ENCODE data around the gene GPR158. TPM values are rescaled to one million over a fixed set of nuclear protein-coding genes. Genes with fewer than 3 reads are reported as not detected.
"Not testable (repeated sequence)": the region's sequence is repeated elsewhere in the genome, so short reads cannot be mapped to it uniquely, and the experiment has no call there.

The GPR158 gene, protein sequence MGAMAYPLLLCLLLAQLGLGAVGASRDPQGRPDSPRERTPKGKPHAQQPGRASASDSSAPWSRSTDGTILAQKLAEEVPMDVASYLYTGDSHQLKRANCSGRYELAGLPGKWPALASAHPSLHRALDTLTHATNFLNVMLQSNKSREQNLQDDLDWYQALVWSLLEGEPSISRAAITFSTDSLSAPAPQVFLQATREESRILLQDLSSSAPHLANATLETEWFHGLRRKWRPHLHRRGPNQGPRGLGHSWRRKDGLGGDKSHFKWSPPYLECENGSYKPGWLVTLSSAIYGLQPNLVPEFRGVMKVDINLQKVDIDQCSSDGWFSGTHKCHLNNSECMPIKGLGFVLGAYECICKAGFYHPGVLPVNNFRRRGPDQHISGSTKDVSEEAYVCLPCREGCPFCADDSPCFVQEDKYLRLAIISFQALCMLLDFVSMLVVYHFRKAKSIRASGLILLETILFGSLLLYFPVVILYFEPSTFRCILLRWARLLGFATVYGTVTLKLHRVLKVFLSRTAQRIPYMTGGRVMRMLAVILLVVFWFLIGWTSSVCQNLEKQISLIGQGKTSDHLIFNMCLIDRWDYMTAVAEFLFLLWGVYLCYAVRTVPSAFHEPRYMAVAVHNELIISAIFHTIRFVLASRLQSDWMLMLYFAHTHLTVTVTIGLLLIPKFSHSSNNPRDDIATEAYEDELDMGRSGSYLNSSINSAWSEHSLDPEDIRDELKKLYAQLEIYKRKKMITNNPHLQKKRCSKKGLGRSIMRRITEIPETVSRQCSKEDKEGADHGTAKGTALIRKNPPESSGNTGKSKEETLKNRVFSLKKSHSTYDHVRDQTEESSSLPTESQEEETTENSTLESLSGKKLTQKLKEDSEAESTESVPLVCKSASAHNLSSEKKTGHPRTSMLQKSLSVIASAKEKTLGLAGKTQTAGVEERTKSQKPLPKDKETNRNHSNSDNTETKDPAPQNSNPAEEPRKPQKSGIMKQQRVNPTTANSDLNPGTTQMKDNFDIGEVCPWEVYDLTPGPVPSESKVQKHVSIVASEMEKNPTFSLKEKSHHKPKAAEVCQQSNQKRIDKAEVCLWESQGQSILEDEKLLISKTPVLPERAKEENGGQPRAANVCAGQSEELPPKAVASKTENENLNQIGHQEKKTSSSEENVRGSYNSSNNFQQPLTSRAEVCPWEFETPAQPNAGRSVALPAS (N-terminal part only)
- total RNA-seq = not detected

DNA sequence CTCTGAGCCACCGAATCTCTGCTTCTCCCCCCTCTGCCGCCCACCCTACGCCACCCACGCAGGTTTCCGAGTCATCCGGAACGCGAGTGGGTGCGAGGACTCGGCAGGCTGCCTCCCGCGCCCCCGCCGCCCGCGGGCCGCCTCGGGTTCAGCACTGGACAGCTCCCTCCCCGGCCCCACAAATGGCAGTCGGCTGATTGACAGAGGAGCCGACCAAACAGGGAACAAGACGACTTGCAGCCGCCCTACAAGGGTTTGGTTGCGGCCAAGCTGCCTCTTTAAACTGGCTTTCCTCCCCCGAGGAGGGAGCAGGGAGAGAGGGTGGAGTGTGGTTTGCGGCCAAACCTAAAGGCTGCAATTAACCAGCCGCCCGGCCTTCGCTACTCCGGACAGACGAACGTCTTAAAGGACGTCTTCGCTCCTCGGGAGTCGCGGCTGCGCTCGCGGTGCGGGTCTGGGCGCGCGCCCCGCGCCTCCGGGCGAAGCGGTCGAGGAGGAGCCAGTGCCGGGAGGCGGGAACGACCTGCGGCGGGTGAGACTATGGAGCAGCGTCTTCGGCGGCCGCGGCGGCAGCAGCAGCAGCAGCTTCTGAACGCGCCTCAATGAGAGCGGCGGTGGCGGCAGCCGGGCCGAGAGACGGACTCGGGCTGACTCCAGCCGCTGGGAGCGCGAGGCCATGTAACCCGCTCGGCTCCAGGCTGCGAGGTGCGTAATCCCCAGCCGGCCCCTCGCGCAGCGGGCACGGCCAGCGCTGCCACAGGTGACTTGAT is at the start of gene GPR158:
Gene GPR158, plus strand, starts transcription at position 541 of the 770 bp plus-strand sequence. CDS start 420 bp downstream, outside the sequence.
- POLR2A ChIA-PET = interaction anchor here (0.6 kb wide), 1 partner anchor 965 kb away, joined by 3 read pairs; the partner anchor contains the start of gene KIAA1217
- peaks cover 5% of the 10 kb centered on the region for H3K4me1 Mint-ChIP-seq
- H3K27me3 Mint-ChIP-seq = peaks cover 46% of the 10 kb centered on the region
- H3K27ac Mint-ChIP-seq = no peak within 1 kb of the TSS
- peaks cover 6% of the 10 kb centered on the region for H3K36me3 Mint-ChIP-seq (ENCODE audit: low read depth)
- CTCF ChIA-PET = no interaction called here
- peaks cover 7% of the 10 kb centered on the region for H3K9me3 Mint-ChIP-seq
- no peak within 1 kb of the TSS for H3K4me3 Mint-ChIP-seq
- DNase-seq = peak; percentile 66

DNA sequence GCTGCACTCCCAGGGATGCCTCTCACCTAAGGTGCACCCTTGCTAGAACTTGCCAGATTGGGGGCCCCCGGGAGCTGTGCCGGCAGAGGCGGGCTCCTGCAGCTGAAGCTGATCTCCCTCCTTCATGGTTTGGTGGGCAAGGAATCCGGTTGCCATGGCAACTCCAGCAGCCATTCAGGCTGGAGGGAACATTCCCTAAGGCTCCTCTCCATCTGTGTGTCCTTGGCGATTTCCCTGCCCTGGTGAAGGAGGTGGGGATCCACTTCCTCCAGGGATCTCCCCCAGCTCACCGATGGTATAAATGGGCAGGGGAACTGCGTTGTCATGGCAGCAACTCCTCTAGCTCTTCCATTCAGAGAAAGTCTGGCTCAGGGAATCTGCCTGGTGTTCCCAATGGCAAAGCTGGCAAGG is 49.6 kb upstream of the GPR158 start:
- no peaks in the 10 kb centered on the region for H3K4me1 Mint-ChIP-seq
- H3K27ac Mint-ChIP-seq = no peak overlapping the region
- ChIA-PET CTCF (no interaction called here), POLR2A (no interaction called here)
- peaks cover 1% of the 10 kb centered on the region for H3K9me3 Mint-ChIP-seq
- no peak for DNase-seq
- H3K27me3 Mint-ChIP-seq = no peaks in the 10 kb centered on the region
- H3K4me3 Mint-ChIP-seq = no peak overlapping the region
- no peaks in the 10 kb centered on the region for H3K36me3 Mint-ChIP-seq (ENCODE audit: low read depth)

DNA sequence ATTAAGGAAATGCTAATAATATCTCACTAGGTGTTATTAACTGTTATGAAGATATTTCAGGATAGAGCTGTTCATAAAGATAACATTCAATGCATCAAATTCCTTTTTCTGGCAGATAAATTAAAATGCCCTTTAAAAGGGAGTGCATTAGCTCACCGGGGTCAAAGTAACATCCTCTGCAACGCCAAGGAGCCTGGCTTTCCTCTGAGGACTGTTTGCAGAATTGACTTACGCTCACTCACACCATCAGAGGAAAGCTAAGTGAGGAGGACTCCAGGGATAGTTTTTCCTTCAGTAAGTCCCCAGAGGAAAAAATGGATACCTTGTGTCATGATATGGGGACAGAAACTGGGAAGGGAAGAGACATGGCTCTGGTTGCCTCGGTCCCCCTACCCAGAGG is 45.2 kb upstream of the GPR158 start:
- no peaks in the 10 kb centered on the region for H3K4me1 Mint-ChIP-seq
- no peak overlapping the region for H3K4me3 Mint-ChIP-seq
- H3K27ac Mint-ChIP-seq = no peak overlapping the region
- POLR2A ChIA-PET = no interaction called here
- H3K27me3 Mint-ChIP-seq = no peaks in the 10 kb centered on the region
- no peaks in the 10 kb centered on the region for H3K36me3 Mint-ChIP-seq (ENCODE audit: low read depth)
- no peak for DNase-seq
- CTCF ChIA-PET = interaction anchor here (0.6 kb wide), 1 partner anchor 1451 kb away, joined by 3 read pairs; no protein-coding TSS in a partner anchor
- no peaks in the 10 kb centered on the region for H3K9me3 Mint-ChIP-seq

DNA sequence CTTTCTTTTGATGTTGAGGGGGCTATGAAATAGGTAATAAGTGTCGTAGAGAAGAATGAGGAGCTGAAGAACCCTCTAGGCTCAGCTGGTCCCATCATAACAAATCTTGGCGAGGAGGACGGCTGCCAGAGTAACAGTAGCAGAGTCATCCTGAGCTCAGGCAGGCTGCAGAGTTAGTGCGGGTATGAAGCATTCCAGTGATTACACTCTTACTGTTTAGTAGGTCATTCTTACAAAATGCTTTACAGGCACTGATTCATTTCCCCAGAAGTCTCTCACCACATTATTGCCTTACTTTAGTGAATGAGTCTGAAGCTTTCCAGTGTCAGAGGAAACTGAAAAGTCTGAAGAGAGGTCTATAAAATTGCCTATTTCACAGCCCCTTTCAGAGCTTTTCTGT is 43.9 kb upstream of the GPR158 start:
- ChIA-PET CTCF (interaction anchor here (0.6 to 1.4 kb wide), 2 partner anchors 12 to 18 kb away, joined by 3 to 4 read pairs; no protein-coding TSS in a partner anchor), POLR2A (no interaction called here)
- Mint-ChIP-seq H3K27ac (no peak overlapping the region), H3K4me1 (no peaks in the 10 kb centered on the region), H3K9me3 (no peaks in the 10 kb centered on the region), H3K27me3 (no peaks in the 10 kb centered on the region), H3K36me3 (ENCODE audit: low read depth) (no peaks in the 10 kb centered on the region), H3K4me3 (no peak overlapping the region)
- DNase-seq = no peak

DNA sequence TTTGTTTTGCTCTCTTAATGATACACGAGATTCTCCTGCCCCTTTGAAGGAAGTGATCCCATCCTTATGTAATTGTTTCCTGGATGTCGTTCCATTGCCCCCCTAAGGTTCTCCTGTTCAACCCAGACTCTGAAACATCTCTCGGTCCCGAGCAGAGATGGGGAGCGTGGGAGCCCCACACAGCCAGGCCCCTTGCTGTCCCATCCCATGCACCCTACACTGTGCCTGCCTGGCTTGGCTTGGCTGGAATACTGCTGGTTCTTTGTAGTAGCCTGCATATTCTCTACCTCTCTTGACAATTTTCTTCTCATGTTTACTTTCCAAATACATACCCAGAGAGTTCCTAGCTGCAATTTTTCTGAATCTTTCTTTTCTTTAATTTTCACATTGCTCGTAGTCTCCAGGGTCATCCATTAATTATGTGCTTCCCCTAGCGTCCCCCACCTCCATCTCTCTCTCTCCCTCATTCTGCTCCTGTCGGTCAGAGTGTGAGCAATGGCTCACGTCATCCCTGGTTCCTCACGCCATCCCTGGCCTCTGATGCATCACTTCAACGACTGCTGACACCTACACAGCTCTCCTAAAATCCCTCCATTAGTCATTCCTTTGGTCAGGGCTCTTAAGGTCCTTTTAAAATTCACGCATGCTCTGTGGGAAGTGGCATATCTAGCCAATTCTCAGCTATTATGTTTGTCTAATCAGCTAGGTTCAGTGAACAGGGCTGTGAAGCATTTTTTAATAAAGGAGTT is 32.5 kb upstream of the GPR158 start:
- no peaks in the 10 kb centered on the region for H3K9me3 Mint-ChIP-seq
- no peaks in the 10 kb centered on the region for H3K36me3 Mint-ChIP-seq (ENCODE audit: low read depth)
- no peak overlapping the region for H3K4me3 Mint-ChIP-seq
- no peaks in the 10 kb centered on the region for H3K4me1 Mint-ChIP-seq
- H3K27me3 Mint-ChIP-seq = no peaks in the 10 kb centered on the region
- CTCF ChIA-PET = no interaction called here
- no peak overlapping the region for H3K27ac Mint-ChIP-seq
- POLR2A ChIA-PET = no interaction called here
- DNase-seq = no peak

DNA sequence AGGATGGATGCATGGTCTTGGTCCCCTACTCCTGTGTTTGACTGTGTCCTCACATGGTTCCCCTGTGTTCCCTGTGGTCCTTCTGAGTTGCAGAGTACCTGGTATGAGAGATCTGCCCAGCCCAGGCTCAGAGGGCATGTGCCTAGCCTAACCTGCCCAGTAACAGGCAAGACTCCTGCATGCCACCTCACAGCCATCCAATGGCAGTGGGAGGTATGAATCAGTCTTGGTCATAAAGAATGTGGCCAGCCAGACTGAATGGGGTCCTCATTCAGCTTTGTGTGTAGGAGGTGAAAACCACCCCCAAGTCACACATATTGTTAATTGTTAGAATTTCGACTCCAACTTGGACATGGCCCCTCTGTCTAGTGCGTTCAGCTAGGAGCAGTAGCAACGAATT is 17.2 kb upstream of the GPR158 start:
- no peaks in the 10 kb centered on the region for H3K27me3 Mint-ChIP-seq
- no peaks in the 10 kb centered on the region for H3K4me1 Mint-ChIP-seq
- no peak overlapping the region for H3K4me3 Mint-ChIP-seq
- POLR2A ChIA-PET = no interaction called here
- peaks cover 4% of the 10 kb centered on the region for H3K9me3 Mint-ChIP-seq
- CTCF ChIA-PET = no interaction called here
- H3K36me3 Mint-ChIP-seq (ENCODE audit: low read depth) = no peaks in the 10 kb centered on the region
- no peak for DNase-seq
- H3K27ac Mint-ChIP-seq = no peak overlapping the region

DNA sequence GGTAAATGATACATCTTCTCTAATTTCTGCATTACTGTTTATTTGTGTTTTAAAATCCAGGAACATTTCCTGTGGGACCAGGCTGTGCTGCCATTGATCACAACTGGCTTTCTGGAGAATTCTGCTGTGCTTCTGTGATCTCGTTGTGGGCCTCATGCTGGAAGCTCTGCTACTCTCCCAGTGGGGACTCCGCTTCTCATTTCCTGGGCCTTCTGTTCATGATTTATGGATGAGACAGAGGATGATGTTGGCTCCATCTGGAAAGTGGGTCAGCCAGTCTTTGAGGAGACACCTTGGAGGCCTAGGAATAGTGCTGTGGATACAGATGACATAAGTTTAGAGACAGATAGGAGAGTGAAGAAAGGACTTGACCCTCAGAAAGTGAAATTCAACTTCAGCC is 15.2 kb upstream of the GPR158 start:
- Mint-ChIP-seq H3K27ac (no peak overlapping the region), H3K27me3 (no peaks in the 10 kb centered on the region), H3K4me1 (no peaks in the 10 kb centered on the region), H3K4me3 (no peak overlapping the region), H3K36me3 (ENCODE audit: low read depth) (no peaks in the 10 kb centered on the region), H3K9me3 (peaks cover 6% of the 10 kb centered on the region)
- no peak for DNase-seq
- ChIA-PET CTCF (no interaction called here), POLR2A (no interaction called here)

DNA sequence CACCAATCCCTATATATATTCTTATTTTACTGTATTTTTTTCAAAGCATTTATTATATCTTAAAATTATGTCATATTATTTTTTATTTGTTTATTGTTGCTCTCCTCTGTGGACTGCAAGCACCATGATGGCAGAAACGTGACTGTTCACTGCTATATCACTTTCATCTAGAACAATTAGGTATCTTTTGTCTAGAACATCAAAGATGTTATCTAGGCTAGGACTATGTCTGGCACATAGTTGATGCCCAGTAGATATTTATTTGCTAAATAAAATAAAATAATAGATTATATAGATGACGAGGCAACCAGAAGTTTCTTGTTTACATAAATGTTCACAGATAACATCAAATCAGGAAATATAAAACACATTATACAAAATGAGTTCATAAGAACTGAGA is 12.4 kb upstream of the GPR158 start:
- H3K36me3 Mint-ChIP-seq (ENCODE audit: low read depth) = no peaks in the 10 kb centered on the region
- H3K27me3 Mint-ChIP-seq = no peaks in the 10 kb centered on the region
- H3K4me3 Mint-ChIP-seq = no peak overlapping the region
- peaks cover 6% of the 10 kb centered on the region for H3K9me3 Mint-ChIP-seq
- CTCF ChIA-PET = no interaction called here
- no peak for DNase-seq
- POLR2A ChIA-PET = no interaction called here
- no peaks in the 10 kb centered on the region for H3K4me1 Mint-ChIP-seq
- no peak overlapping the region for H3K27ac Mint-ChIP-seq

DNA sequence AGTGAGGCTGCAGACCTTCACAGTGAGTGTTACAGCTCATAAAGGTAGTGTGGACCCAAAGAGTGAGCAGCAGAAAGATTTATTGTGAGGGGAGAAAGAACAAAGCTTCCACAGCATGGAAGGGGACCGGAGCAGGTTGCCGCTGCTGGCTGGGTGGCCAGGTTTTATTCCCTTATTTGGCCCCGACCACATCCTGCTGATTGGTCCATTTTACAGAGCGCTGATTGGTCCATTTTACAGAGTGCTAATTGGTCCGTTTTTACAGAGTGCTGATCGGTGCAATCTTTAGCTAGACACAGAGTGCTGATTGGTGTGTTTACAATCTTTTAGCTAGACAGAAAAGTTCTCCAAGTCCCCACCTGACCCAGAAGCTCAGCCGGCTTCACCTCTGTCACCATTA is 11.3 kb upstream of the GPR158 start:
- H3K4me1 Mint-ChIP-seq; H3K9me3 Mint-ChIP-seq; POLR2A ChIA-PET; H3K27me3 Mint-ChIP-seq; H3K27ac Mint-ChIP-seq; H3K36me3 Mint-ChIP-seq (ENCODE audit: low read depth); DNase-seq; H3K4me3 Mint-ChIP-seq: not testable (repeated sequence)
- CTCF ChIA-PET = interaction anchor here (0.6 kb wide), 1 partner anchor 787 kb away, joined by 3 read pairs; no protein-coding TSS in a partner anchor

DNA sequence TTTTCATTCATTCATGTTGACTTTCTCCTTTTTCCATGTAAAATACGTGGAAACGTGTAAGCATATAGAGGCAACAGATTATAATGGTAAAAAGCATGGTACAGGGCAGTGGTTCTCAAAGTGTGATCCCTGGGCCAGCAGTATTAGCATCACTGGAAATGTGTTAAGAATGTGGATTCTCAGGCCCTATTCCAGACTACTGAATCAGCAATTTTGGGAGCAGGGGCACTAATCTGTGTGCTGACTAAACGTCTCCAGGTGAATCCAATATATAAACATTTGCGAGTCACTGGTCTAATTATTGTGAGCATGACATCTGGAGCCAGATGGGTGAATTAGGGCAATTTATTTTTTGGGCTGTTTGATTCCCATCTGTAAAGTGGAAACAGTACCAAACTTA is 5.1 kb upstream of the GPR158 start:
- H3K9me3 Mint-ChIP-seq = peaks cover 4% of the 10 kb centered on the region
- no peak for DNase-seq
- no peak overlapping the region for H3K27ac Mint-ChIP-seq
- H3K4me3 Mint-ChIP-seq = no peak overlapping the region
- ChIA-PET POLR2A (no interaction called here), CTCF (no interaction called here)
- H3K27me3 Mint-ChIP-seq = peaks cover 16% of the 10 kb centered on the region
- peaks cover 5% of the 10 kb centered on the region for H3K4me1 Mint-ChIP-seq
- H3K36me3 Mint-ChIP-seq (ENCODE audit: low read depth) = peaks cover 2% of the 10 kb centered on the region

DNA sequence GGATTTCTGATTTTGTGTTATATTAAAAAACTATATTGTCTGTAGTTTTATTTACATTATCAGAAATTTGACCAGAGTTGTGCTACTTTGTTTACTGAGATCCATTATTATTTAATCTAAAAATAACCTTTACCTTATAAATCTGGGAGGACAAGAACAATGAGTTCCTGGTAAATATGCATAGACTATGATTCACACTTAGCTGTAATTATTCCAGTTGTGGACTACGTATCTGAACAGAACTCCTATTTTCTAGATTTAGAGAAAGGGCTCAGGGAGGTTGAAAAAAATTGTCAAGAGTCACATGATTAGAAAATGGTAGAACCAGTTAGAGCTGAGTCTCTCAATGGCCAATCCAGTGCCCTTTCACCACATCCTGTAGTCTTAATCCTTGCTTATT is 4.2 kb upstream of the GPR158 start:
- Mint-ChIP-seq H3K9me3 (peaks cover 4% of the 10 kb centered on the region), H3K27me3 (peaks cover 19% of the 10 kb centered on the region), H3K4me1 (peaks cover 5% of the 10 kb centered on the region), H3K27ac (no peak overlapping the region), H3K4me3 (no peak overlapping the region), H3K36me3 (ENCODE audit: low read depth) (peaks cover 2% of the 10 kb centered on the region)
- DNase-seq = no peak
- CTCF ChIA-PET = no interaction called here
- POLR2A ChIA-PET = no interaction called here

Measured in activated CD4-positive, alpha-beta T cell treated with anti-CD3 and anti-CD28 coated beads, Interleukin-2, amount 10 ng/mL, durations not matched to agents 7 days and 5 days (primary cell).